ENCODE results near the gene FCGR3B.
"Not testable (repeated sequence)": the region's sequence is repeated elsewhere in the genome, so short reads cannot be mapped to it uniquely, and the experiment has no call there.

FCGR3B gene

GRCh38 chr1:161639203-161639602 lies 8.2 kb upstream of the FCGR3B start:
- in situ Hi-C loops (cut with MboI; ENCODE audit: low sequenced_read_pairs), result not testable (repeated sequence)

- in situ Hi-C loops (cut with MboI; ENCODE audit: low sequenced_read_pairs), result not testable (repeated sequence)
Measured at GRCh38 chr1:161638251-161638993, 7.4 kb upstream of the FCGR3B start.

DNA sequence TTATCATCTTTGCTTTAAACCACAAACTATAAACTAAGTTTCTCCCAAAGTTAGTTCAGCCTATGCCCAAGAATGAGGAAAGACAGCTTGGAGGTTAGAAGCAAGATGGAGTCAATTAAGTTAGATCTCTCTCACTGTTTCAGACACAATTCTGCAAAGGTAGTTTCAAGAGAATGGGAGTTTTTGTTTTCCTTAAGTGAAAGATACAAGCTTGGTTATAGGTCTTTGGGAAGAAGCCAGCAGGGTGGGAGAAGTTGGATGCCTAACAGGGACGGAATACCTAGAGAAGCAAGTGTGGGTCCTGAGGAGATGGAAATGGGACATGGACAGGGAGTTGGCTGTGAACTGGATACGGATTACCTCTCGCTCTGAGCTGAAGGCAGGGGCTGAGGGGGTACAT lies 6.0 kb upstream of the FCGR3B start:
- in situ Hi-C loops (cut with MboI; ENCODE audit: low sequenced_read_pairs), result not testable (repeated sequence)

GRCh38 chr1:161636189-161636782 lies 5.3 kb upstream of the FCGR3B start:
- in situ Hi-C loops (cut with MboI; ENCODE audit: low sequenced_read_pairs), result not testable (repeated sequence)

DNA sequence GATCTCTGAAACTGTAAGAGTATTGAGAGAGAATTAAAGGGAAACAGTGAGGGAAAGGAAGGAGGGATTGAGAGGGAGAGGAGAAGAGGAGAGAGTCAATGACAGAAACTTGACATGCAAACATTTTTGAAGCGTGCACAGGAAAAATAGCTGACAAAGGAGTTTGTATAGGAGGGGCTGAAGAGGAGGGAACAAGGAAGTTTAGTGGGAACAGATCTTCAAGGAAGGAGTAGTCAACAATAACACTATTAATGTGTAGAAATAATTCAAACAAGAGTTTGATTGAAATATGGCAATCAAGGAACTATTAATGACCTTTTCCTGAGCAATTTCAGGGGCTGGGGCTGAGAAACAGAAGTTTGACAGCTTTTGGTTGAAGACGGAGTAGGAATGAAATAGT lies 4.0 kb upstream of the FCGR3B start:
- in situ Hi-C loops (cut with MboI; ENCODE audit: low sequenced_read_pairs), result not testable (repeated sequence)

DNA sequence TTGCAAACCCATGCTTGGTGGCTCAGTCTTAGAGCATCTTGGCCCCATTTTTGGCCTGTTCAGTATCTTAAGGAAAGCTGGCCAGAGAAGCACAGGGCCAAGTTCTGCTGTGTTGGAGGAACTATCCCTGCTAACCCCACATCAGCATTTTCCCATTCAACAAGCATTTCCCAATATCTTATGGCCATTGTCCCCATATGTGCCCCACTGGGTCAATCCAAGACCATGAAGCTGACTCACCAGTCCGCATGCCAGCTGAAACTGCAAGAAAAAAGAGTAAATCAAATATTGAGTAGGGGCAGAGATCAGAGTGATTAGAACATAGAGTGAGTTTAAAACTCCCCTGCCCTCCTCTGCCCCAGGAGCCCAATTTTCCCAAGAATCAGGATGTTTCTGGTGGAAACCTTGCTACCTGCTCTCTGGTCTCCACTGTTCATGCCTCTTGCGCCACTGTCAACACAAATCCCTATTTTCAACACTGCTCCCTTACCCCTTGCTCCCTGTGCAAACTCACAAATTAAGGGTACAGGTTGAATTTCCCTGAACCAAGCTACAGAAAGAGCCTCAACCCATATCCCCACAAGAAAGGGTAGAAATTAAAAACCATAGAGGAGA lies 741 bp downstream of the FCGR3B start:
- in situ Hi-C loops (cut with MboI; ENCODE audit: low sequenced_read_pairs), result not testable (repeated sequence)

- in situ Hi-C loops (cut with MboI; ENCODE audit: low sequenced_read_pairs), result not testable (repeated sequence)
Measured at GRCh38 chr1:161626445-161627146, 4.4 kb downstream of the FCGR3B start.

- in situ Hi-C loops (cut with MboI; ENCODE audit: low sequenced_read_pairs), result not testable (repeated sequence)
Measured at GRCh38 chr1:161624605-161625004, 6.4 kb downstream of the FCGR3B start.

DNA sequence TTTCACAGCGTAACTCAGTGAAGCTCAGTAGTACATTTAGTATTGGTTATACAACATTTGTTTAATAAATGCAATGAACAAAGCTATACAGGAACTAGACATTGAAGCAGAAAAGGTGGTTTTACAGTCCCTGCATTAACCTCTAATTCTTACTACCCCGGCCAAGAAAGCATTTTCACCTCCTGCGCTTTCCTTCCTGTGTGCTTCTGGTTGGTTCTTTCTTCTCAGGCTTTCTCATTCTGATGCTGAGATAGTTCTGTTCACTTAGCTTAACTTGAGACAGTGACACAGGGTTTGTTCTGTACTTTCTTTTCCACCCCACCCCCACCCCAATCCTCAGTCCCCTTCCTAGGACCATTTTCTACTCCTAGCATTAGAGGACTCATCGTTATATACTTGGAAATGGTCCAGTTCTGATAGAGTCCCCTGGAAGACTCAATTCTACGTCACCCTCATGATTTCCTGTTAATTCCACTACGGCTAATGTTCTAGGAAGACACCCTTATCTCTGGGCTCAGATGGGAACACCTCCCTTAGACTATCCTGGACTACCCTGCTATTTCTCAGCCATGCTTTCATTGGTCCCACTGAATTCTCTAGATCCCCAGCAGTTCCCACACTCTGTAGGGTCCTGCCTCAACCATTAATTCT lies 7.5 kb downstream of the FCGR3B start:
- in situ Hi-C loops (cut with MboI; ENCODE audit: low sequenced_read_pairs), result not testable (repeated sequence)

DNA sequence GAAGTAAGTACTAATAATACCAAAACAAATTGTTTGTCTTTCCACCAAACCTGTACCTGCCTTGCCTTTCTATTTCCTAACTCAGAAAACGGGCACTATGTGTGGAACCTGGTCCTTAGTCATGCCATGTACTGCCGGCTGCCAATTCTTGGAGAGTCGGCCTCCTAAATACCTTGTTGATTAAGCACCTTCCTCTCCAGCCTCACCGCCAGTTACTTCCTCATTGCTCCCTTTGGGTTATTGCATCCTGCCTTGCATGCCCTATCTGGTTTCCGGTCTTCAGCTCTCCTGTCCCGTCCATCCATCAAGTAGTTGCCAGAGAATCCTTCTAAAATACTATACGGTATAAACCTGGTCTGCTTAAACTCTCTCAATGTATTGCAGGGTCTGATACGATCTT lies 8.9 kb downstream of the FCGR3B start:
- in situ Hi-C loops (cut with MboI; ENCODE audit: low sequenced_read_pairs), result not testable (repeated sequence)

- in situ Hi-C loops (cut with MboI; ENCODE audit: low sequenced_read_pairs), result not testable (repeated sequence)
Measured at GRCh38 chr1:161621181-161622000, 9.6 kb downstream of the FCGR3B start.

GRCh38 chr1:161620399-161620798 lies 10.6 kb downstream of the FCGR3B start:
- in situ Hi-C loops (cut with MboI; ENCODE audit: low sequenced_read_pairs), result not testable (repeated sequence)

GRCh38 chr1:161618517-161618916 lies 12.5 kb downstream of the FCGR3B start:
- in situ Hi-C loops (cut with MboI; ENCODE audit: low sequenced_read_pairs), result not testable (repeated sequence)

- in situ Hi-C loops (cut with MboI; ENCODE audit: low sequenced_read_pairs), result not testable (repeated sequence)
Measured at GRCh38 chr1:161616417-161616816, 14.6 kb downstream of the FCGR3B start.

DNA sequence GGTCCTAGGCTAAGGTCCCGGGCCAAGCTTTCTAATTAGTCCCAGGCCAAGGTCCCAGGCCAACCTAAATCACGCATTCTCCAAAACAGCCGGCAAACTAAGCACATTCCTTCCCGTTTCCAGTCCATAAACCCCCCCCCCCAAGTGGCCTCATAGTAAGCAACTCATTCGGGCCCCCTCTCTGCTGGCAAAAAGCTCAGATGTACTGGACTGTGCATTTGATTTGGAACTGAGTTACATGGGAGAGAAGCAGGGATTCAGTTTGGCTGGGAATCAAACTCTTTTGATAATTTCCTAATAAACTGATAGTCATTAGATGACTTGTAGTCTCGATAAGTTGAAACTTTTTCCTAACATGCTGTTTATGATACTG lies 17.8 kb downstream of the FCGR3B start:
- in situ Hi-C loops (cut with MboI; ENCODE audit: low sequenced_read_pairs), result not testable (repeated sequence)

DNA sequence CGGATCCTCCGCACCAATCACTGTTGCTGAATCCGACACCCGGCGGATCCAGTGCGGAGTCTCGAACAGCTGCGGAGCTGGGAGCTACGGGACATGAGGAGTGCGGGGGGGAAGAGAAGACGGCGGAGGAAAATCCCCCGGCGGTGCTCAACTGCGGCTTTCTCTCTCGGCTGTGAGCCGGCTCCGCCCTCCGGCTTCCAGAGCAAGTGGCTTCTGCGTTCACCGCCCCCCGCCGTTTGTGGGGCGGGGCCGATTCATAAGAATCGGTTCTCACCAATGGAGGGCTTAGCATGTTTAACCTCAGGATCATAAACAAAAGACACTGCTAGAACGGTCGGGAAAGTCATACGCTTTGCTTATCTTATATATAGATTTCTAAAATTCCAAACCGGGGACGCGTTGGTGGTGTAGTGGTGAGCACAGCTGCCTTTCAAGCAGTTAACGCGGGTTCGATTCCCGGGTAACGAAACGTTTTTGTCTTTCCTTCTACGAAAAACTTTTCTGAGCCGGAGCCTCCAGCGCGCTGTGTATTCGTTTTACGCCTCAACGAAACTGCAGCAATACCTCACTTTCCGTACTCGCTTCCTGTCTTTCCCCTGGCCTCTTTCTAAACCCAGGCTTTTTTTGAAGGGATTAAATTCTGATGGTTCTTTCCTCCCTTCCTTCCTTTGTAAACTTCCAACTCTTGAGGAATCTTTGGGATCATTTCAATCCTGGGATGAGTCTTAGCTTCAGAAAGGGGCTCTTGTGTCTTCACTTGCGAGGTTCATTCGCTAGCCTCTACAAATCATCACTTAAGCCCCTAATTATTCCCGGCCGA lies 18.4 kb downstream of the FCGR3B start:
- in situ Hi-C loops (cut with MboI; ENCODE audit: low sequenced_read_pairs), result not testable (repeated sequence)

DNA sequence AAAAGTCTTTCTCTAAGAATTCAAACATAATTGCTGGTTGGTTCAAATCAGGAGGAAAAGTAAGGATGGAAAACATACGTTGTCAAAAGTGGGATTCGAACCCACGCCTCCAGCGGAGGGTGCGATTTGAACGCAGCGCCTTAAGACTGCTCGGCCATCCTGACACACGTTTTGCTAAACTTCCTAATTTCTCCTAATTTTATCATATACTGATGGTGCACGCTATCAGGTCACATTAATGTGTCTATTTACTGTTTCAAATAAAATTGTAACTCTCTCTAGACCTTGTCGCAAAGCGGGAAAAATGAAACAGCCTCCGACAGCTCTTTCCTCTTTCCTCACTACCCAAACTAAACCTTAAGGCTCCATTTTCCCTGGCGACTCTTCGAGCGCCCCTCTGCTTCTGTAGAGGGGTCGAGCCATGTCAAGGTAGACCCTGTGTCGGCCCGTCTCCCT lies 19.1 kb downstream of the FCGR3B start:
- in situ Hi-C loops (cut with MboI; ENCODE audit: low sequenced_read_pairs), result not testable (repeated sequence)

DNA sequence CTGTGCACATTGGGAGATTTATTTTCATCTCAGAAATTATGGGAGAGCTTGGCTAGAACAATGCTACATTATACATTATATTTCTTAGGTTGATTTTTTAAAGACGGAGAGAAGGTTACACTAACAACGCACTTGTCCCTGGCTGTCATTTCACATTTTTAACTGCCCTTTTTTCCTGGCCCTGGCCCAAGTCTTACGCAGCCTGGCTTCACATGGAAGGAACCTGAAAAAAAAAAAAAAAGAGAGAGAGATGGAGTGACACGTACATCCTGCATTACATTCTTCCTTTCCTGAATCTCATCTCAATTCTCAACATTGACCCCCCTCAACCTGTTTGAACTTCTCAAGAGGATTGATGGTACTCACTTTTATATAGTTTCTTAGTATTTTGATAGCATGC lies 20.8 kb downstream of the FCGR3B start:
- in situ Hi-C loops (cut with MboI; ENCODE audit: low sequenced_read_pairs), result not testable (repeated sequence)

Measured in HL-60/S4 treated with phorbol 12-myristate 13-acetate at 8.2 ng/mL for 4 days and 3 days (cell line).